Bronchial epithelial cell (primary cell): ENCODE results near the gene RAP1GAP2. TPM values are rescaled to one million over a fixed set of nuclear protein-coding genes. Genes with fewer than 3 reads are reported as not detected.

ENCODE experiments used
- DNase-seq: peaks from one replicate; pipeline ENCODE4 v3.0.0-alpha.2; 2010; ENCODE audit warnings: low read depth
- FAIRE-seq: peaks from 2 replicates; lab custom pipeline; 2011; peaks lifted over from hg19 to GRCh38; lab: Jason Lieb, UNC
- H3K27me3 ChIP-seq: 2 replicates; pipeline ENCODE4 v1.5.1; 2011; ENCODE audit warnings: low read length; ENCODE audit not compliant: control insufficient read depth, insufficient read depth
- H3K36me3 ChIP-seq: 2 replicates; pipeline ENCODE4 v1.5.1; 2011; ENCODE audit warnings: low read length; ENCODE audit not compliant: control insufficient read depth, insufficient read depth
- H3K4me3 ChIP-seq: 2 replicates; pipeline ENCODE4 v1.5.1; 2011; ENCODE audit warnings: mild to moderate bottlenecking, low read depth, low read length, control low read depth
- CTCF ChIP-seq: IDR thresholded peaks from 2 replicates; pipeline ENCODE4 v1.5.1; 2011; ENCODE audit warnings: mild to moderate bottlenecking, moderate library complexity, low read length, control low read depth, inconsistent platforms; ENCODE audit not compliant: insufficient read depth, severe bottlenecking
- total RNA-seq: library from RNA; depleted of rRNA; stranded (reverse); fragments of >200 nt; gene quantifications from 2 replicates; pipeline ENCODE4 v1.2.1, GENCODE V29; 2014

RAP1GAP2 gene
- total RNA-seq, 1 donor from 2014 or later, result 15.0 TPM

GRCh38 chr17:3019761-3020160 is 223.5 kb downstream of the RAP1GAP2 start:
- DNase-seq (no peak), FAIRE-seq (no peak)
- no peak overlapping the region for H3K4me3 ChIP-seq
- no peak for TF ChIP-seq CTCF
- no peaks in the 10 kb centered on the region for H3K27me3 ChIP-seq
- peaks cover 4% of the 10 kb centered on the region for H3K36me3 ChIP-seq

- Histone ChIP-seq H3K4me3 (no peak overlapping the region), H3K36me3 (peaks cover 5% of the 10 kb centered on the region), H3K27me3 (no peaks in the 10 kb centered on the region)
- DNase-seq (no peak), FAIRE-seq (peak; percentile 18)
- TF ChIP-seq CTCF, result no peak
Observed at GRCh38 chr17:3020381-3020780, 224.1 kb downstream of the RAP1GAP2 start.

GRCh38 chr17:3022197-3022596 is 226.0 kb downstream of the RAP1GAP2 start:
- DNase-seq, result no peak
- peaks cover 9% of the 10 kb centered on the region for H3K36me3 ChIP-seq
- H3K4me3 ChIP-seq, result no peak overlapping the region
- no peak for TF ChIP-seq CTCF
- H3K27me3 ChIP-seq, result no peaks in the 10 kb centered on the region
- FAIRE-seq, result no peak

GRCh38 chr17:3024346-3024745 is 228.1 kb downstream of the RAP1GAP2 start:
- no peak for TF ChIP-seq CTCF
- peaks cover 7% of the 10 kb centered on the region for H3K36me3 ChIP-seq
- FAIRE-seq, result no peak
- no peak for DNase-seq
- no peak overlapping the region for H3K4me3 ChIP-seq
- H3K27me3 ChIP-seq, result no peaks in the 10 kb centered on the region

GRCh38 chr17:3025421-3026124 is 229.3 kb downstream of the RAP1GAP2 start:
- TF ChIP-seq CTCF, result no peak
- FAIRE-seq (no peak), DNase-seq (no peak)
- Histone ChIP-seq H3K27me3 (no peaks in the 10 kb centered on the region), H3K36me3 (peaks cover 6% of the 10 kb centered on the region), H3K4me3 (no peak overlapping the region)

GRCh38 chr17:3026125-3026855 is 230.1 kb downstream of the RAP1GAP2 start:
- peaks cover 8% of the 10 kb centered on the region for H3K36me3 ChIP-seq
- H3K27me3 ChIP-seq, result no peaks in the 10 kb centered on the region
- no peak for FAIRE-seq
- no peak for DNase-seq
- H3K4me3 ChIP-seq, result no peak overlapping the region
- no peak for TF ChIP-seq CTCF
